ENCODE measurements around the gene CASK. TPM values are rescaled to one million over a fixed set of nuclear protein-coding genes. Genes with fewer than 3 reads are reported as not detected.
"Not testable (repeated sequence)": the region's sequence is repeated elsewhere in the genome, so short reads cannot be mapped to it uniquely, and the experiment has no call there.

Gene CASK
- polyA plus RNA-seq, 2 donors, result 5.2 to 7.7 TPM

DNA sequence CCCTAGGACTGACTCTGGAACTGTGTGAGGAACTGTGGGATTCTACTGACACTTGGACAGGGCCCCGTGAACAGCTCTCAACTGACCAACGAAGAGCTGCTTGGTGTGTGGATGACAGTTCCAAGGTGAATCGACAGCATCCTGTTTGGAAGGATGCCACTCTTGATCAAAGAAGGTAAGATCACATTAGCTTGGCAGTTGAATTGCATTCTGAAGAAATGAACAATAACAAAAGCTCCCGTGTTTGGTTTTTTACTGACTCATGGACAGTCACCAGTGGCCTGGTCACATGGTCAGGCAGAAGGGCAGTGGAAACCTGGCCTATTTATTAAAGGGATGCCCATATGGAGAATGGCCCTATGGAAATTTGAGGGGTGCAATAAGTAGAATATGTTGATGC is 267.7 kb downstream of the CASK start:
- H3K36me3 ChIP-seq (ENCODE audit: control insufficient read depth in 2 of 2, insufficient read depth in 2 of 2, low read length in 1 of 2), result no peaks in the 10 kb centered on the region
- H3K4me3 ChIP-seq (ENCODE audit: low read depth in 1 of 2, low read length in 2 of 2), result no peak overlapping the region
- no peak overlapping the region for H3K27ac ChIP-seq (ENCODE audit: low read depth in 2 of 2, low read length in 1 of 2)
- no peaks in the 10 kb centered on the region for H3K4me1 ChIP-seq (ENCODE audit: control insufficient read depth in 2 of 2, insufficient read depth in 2 of 2, low read length in 1 of 2)
- WGBS, 2 donors, result 72 to 74% methylated on average over 4 of the region's 4 CpGs
- no peaks in the 10 kb centered on the region for H3K9me3 ChIP-seq (ENCODE audit: control insufficient read depth in 2 of 2, insufficient read depth in 1 of 2, low read depth in 1 of 2, low read length in 1 of 2)
- no peaks in the 10 kb centered on the region for H3K27me3 ChIP-seq (ENCODE audit: control insufficient read depth in 1 of 2, insufficient read depth in 2 of 2, low read length in 2 of 2)

DNA sequence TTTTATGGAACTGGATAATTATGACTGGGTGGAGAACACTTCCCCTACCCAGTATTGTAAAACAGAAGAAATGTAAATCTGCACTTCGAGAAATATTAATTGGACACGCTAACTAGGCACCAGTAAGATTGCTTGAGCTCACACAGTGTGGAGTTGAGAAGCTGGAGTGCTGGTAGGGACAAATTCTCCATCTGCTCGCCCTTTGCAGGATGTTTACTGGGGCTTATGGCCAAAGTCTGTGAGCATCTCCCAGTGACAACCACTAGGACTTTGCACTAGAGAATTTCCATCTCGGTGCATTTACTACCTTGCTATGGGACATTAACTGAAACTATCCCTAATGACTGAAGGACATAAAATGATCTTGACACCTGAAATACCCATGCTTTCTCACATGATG is 268.3 kb downstream of the CASK start:
- Histone ChIP-seq H3K9me3 (ENCODE audit: control insufficient read depth in 2 of 2, insufficient read depth in 1 of 2, low read depth in 1 of 2, low read length in 1 of 2) (no peaks in the 10 kb centered on the region), H3K4me1 (ENCODE audit: control insufficient read depth in 2 of 2, insufficient read depth in 2 of 2, low read length in 1 of 2) (no peaks in the 10 kb centered on the region), H3K27ac (ENCODE audit: low read depth in 2 of 2, low read length in 1 of 2) (no peak overlapping the region), H3K36me3 (ENCODE audit: control insufficient read depth in 2 of 2, insufficient read depth in 2 of 2, low read length in 1 of 2) (no peaks in the 10 kb centered on the region), H3K27me3 (ENCODE audit: control insufficient read depth in 1 of 2, insufficient read depth in 2 of 2, low read length in 2 of 2) (no peaks in the 10 kb centered on the region), H3K4me3 (ENCODE audit: low read depth in 1 of 2, low read length in 2 of 2) (no peak overlapping the region)
- WGBS, 2 donors, result 79 to 87% methylated on average over 4 of the region's 4 CpGs

DNA sequence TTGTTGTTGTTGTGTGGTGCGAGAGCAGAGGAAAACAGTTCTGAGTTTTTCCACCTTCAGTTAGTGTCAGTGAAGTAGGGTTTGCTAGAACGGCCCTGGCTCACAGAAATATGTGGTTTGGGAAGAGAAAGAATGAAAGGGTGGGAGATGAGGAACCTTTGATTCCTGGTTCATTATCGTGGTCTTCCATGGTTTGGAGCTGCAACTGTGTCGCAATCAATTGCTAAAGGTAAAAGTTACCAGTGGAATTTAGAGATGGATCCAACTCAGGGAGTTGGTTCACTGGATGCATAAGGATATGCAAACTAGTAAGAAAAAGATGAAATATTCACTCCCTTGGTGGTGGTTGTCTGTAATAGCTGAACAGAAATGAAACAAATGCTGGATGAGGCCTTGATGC is 270.2 kb downstream of the CASK start:
- no peaks in the 10 kb centered on the region for H3K27me3 ChIP-seq (ENCODE audit: control insufficient read depth in 1 of 2, insufficient read depth in 2 of 2, low read length in 2 of 2)
- no peaks in the 10 kb centered on the region for H3K4me1 ChIP-seq (ENCODE audit: control insufficient read depth in 2 of 2, insufficient read depth in 2 of 2, low read length in 1 of 2)
- H3K9me3 ChIP-seq (ENCODE audit: control insufficient read depth in 2 of 2, insufficient read depth in 1 of 2, low read depth in 1 of 2, low read length in 1 of 2), result no peaks in the 10 kb centered on the region
- 87 to 98% methylated on average over 4 of the region's 4 CpGs for WGBS, 2 donors
- H3K27ac ChIP-seq (ENCODE audit: low read depth in 2 of 2, low read length in 1 of 2), result no peak overlapping the region
- H3K36me3 ChIP-seq (ENCODE audit: control insufficient read depth in 2 of 2, insufficient read depth in 2 of 2, low read length in 1 of 2), result no peaks in the 10 kb centered on the region
- H3K4me3 ChIP-seq (ENCODE audit: low read depth in 1 of 2, low read length in 2 of 2), result no peak overlapping the region

DNA sequence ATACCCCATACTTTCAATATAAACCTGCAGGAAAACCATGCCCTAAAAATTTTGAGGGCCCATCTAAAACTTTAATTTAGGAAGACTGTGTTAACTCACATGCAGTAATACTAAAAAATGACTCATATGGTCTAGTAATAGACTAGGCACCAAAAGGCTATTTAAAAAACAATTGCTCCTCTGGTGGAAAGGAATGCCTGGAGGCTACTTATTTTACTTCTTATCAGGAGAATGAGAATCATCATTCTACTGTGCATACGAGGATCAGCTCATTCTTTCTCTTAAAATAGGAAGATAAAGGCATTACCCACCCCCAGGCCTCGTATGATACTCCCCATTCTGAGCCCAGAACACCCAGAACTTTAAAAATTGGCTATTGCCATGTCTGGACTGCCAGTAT is 277.2 kb downstream of the CASK start:
- not testable (repeated sequence) for H3K9me3 ChIP-seq (ENCODE audit: control insufficient read depth in 2 of 2, insufficient read depth in 1 of 2, low read depth in 1 of 2, low read length in 1 of 2); H3K27me3 ChIP-seq (ENCODE audit: control insufficient read depth in 1 of 2, insufficient read depth in 2 of 2, low read length in 2 of 2); H3K4me3 ChIP-seq (ENCODE audit: low read depth in 1 of 2, low read length in 2 of 2); H3K4me1 ChIP-seq (ENCODE audit: control insufficient read depth in 2 of 2, insufficient read depth in 2 of 2, low read length in 1 of 2); H3K27ac ChIP-seq (ENCODE audit: low read depth in 2 of 2, low read length in 1 of 2); H3K36me3 ChIP-seq (ENCODE audit: control insufficient read depth in 2 of 2, insufficient read depth in 2 of 2, low read length in 1 of 2)
- WGBS, 2 donors, result 56 to 92% methylated on average over 2 of the region's 2 CpGs

DNA sequence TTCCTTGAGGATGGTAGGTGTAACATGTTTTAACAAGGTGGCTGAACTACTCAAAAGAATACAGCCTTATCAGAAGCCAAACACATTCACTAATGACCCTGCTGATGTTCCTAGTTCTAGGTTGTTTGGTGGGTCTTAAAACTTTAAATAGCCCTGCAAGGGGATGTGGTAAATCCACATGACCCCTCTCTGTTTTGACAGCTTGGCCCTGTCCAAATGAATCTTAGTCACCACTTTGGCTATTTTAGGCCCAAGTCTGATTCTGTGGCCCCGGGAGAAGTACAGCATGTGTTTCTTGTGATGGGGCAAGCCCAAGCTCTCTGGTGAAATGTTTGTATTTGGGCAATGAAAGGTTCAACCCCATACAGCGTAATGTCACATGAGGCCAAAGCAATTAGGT is 289.1 kb downstream of the CASK start:
- WGBS, 2 donors, result 18 to 58% methylated on average over 2 of the region's 2 CpGs
- H3K4me3 ChIP-seq (ENCODE audit: low read depth in 1 of 2, low read length in 2 of 2), result no peak overlapping the region
- no peaks in the 10 kb centered on the region for H3K36me3 ChIP-seq (ENCODE audit: control insufficient read depth in 2 of 2, insufficient read depth in 2 of 2, low read length in 1 of 2)
- H3K27me3 ChIP-seq (ENCODE audit: control insufficient read depth in 1 of 2, insufficient read depth in 2 of 2, low read length in 2 of 2), result no peaks in the 10 kb centered on the region
- no peaks in the 10 kb centered on the region for H3K4me1 ChIP-seq (ENCODE audit: control insufficient read depth in 2 of 2, insufficient read depth in 2 of 2, low read length in 1 of 2)
- H3K9me3 ChIP-seq (ENCODE audit: control insufficient read depth in 2 of 2, insufficient read depth in 1 of 2, low read depth in 1 of 2, low read length in 1 of 2), result no peaks in the 10 kb centered on the region
- H3K27ac ChIP-seq (ENCODE audit: low read depth in 2 of 2, low read length in 1 of 2), result no peak overlapping the region

DNA sequence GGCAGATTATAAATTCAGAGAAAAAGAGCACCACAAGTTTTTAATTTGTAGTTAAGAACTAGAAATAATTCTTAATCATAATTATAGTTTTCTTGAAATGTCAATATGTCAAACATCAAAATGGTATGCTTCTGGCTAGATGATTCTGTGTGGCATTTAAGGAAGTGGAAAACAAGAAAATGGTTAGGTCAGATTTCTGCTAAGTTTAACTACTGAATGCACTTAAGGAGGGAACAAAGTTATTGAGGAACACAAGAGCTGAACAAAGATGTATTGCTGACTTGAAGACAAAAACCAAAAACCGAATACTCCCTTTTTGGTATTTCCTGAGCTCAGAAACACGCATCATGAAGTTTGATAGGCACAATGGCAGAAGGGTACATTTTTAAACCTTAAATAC is 293.3 kb downstream of the CASK start:
- no peaks in the 10 kb centered on the region for H3K4me1 ChIP-seq (ENCODE audit: control insufficient read depth in 2 of 2, insufficient read depth in 2 of 2, low read length in 1 of 2)
- H3K27me3 ChIP-seq (ENCODE audit: control insufficient read depth in 1 of 2, insufficient read depth in 2 of 2, low read length in 2 of 2), result no peaks in the 10 kb centered on the region
- WGBS, 2 donors, result 81 to 82% methylated on average over 2 of the region's 2 CpGs

DNA sequence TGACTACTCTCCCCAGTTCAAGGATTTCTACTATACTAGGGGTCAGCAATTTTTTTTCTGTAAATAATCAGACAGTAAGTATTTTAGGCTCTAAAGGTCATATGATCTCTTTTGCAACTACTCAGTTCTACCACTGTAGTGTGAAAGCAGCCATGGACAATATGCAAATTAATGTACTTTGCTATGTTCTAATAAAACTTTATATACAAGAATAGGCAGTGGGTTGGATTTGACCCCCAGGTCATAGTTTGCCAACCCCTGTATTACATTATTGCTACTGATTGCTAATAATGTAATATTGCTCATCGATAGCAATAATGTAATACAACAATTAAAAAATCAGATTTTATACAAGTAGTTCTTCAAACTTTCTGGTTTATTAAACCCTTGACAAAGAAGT is 293.8 kb downstream of the CASK start:
- no peak overlapping the region for H3K27ac ChIP-seq (ENCODE audit: low read depth in 2 of 2, low read length in 1 of 2)
- no peaks in the 10 kb centered on the region for H3K27me3 ChIP-seq (ENCODE audit: control insufficient read depth in 1 of 2, insufficient read depth in 2 of 2, low read length in 2 of 2)
- H3K9me3 ChIP-seq (ENCODE audit: control insufficient read depth in 2 of 2, insufficient read depth in 1 of 2, low read depth in 1 of 2, low read length in 1 of 2), result no peaks in the 10 kb centered on the region
- no peak overlapping the region for H3K4me3 ChIP-seq (ENCODE audit: low read depth in 1 of 2, low read length in 2 of 2)
- no peaks in the 10 kb centered on the region for H3K36me3 ChIP-seq (ENCODE audit: control insufficient read depth in 2 of 2, insufficient read depth in 2 of 2, low read length in 1 of 2)
- H3K4me1 ChIP-seq (ENCODE audit: control insufficient read depth in 2 of 2, insufficient read depth in 2 of 2, low read length in 1 of 2), result no peaks in the 10 kb centered on the region
- WGBS, 2 donors, result 93 to 97% methylated on average over 1 of the region's 1 CpG

More for the DNA sequence above, 293.3 kb downstream of the CASK start:
- no peak overlapping the region for H3K27ac ChIP-seq (ENCODE audit: low read depth in 2 of 2, low read length in 1 of 2)
- no peak overlapping the region for H3K4me3 ChIP-seq (ENCODE audit: low read depth in 1 of 2, low read length in 2 of 2)
- no peaks in the 10 kb centered on the region for H3K36me3 ChIP-seq (ENCODE audit: control insufficient read depth in 2 of 2, insufficient read depth in 2 of 2, low read length in 1 of 2)
- no peaks in the 10 kb centered on the region for H3K9me3 ChIP-seq (ENCODE audit: control insufficient read depth in 2 of 2, insufficient read depth in 1 of 2, low read depth in 1 of 2, low read length in 1 of 2)

DNA sequence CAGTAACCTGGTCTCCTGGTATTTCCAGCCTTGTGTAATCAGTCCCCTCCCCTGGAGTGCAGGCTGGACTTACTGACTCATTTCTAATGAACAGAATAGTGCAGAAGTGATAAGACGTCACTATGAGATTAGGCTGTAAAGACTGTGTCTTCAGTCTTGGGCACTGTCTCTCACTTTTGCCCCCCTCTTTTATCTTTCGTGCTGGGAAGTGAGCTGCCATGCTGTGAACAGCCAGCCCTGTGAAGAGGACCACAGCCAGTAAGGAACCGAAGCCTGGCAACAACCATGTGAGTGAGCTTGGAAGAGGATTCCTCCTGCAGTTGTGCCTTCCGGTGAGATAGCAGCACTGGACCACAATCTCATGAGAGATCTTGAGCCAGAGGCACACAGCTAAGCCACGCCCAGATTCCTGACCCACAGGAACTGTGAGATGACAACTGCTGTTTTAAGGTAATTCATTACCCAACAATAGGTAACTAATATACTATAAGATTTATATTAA is 302.1 kb downstream of the CASK start:
- Histone ChIP-seq H3K27me3 (ENCODE audit: control insufficient read depth in 1 of 2, insufficient read depth in 2 of 2, low read length in 2 of 2) (peaks cover 0 to 3% of the 10 kb centered on the region in 2 donors), H3K4me3 (ENCODE audit: low read depth in 1 of 2, low read length in 2 of 2) (no peak overlapping the region), H3K27ac (ENCODE audit: low read depth in 2 of 2, low read length in 1 of 2) (no peak overlapping the region), H3K36me3 (ENCODE audit: control insufficient read depth in 2 of 2, insufficient read depth in 2 of 2, low read length in 1 of 2) (no peaks in the 10 kb centered on the region), H3K4me1 (ENCODE audit: control insufficient read depth in 2 of 2, insufficient read depth in 2 of 2, low read length in 1 of 2) (peaks cover 0 to 2% of the 10 kb centered on the region in 2 donors), H3K9me3 (ENCODE audit: control insufficient read depth in 2 of 2, insufficient read depth in 1 of 2, low read depth in 1 of 2, low read length in 1 of 2) (no peaks in the 10 kb centered on the region)
- 63 to 76% methylated on average over 5 of the region's 5 CpGs for WGBS, 2 donors

DNA sequence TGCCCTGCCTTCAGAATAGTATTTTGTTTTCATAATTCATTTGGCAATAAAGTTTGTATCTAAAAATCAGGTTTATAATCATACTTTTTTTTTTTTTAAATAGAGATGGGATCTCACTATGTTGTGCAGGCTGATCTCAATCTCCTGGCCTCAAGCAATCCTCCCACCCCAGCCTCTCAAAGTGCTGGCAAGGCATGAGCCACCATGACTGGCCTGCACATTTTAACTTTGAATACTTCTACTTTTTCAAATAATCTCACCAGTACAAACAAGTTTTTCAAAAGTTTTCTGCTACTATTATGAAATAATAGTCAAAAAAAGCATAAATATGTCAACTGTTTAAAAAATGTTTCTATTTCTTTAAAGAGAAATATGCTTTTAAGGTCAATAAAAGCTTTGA is 304.1 kb downstream of the CASK start:
- peaks cover 0 to 2% of the 10 kb centered on the region in 2 donors for H3K4me1 ChIP-seq (ENCODE audit: control insufficient read depth in 2 of 2, insufficient read depth in 2 of 2, low read length in 1 of 2)
- no peak overlapping the region for H3K27ac ChIP-seq (ENCODE audit: low read depth in 2 of 2, low read length in 1 of 2)
- no peak overlapping the region for H3K4me3 ChIP-seq (ENCODE audit: low read depth in 1 of 2, low read length in 2 of 2)
- no peaks in the 10 kb centered on the region for H3K9me3 ChIP-seq (ENCODE audit: control insufficient read depth in 2 of 2, insufficient read depth in 1 of 2, low read depth in 1 of 2, low read length in 1 of 2)
- peaks cover 0 to 3% of the 10 kb centered on the region in 2 donors for H3K27me3 ChIP-seq (ENCODE audit: control insufficient read depth in 1 of 2, insufficient read depth in 2 of 2, low read length in 2 of 2)
- H3K36me3 ChIP-seq (ENCODE audit: control insufficient read depth in 2 of 2, insufficient read depth in 2 of 2, low read length in 1 of 2), result no peaks in the 10 kb centered on the region

DNA sequence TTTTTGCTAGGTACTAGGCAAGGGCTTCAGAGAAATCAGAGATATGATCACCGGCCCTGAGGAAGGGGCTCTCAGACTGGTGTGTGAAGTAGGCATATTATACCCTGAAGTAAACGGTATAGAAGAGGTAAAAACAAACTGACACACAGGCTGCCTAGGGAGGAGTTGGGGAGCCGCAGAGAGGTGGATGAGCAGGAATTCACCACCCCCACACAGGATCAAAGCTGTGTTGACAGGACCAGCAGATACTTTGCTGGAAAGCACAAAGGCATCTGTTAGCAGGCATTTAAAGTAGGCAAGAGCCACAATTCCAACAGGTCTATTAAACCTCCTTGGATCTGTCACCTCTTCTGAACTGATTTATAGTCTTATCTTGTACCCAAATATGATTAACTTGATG is 306.4 kb downstream of the CASK start:
- Histone ChIP-seq H3K4me3 (ENCODE audit: low read depth in 1 of 2, low read length in 2 of 2) (no peak overlapping the region), H3K27ac (ENCODE audit: low read depth in 2 of 2, low read length in 1 of 2) (no peak overlapping the region), H3K27me3 (ENCODE audit: control insufficient read depth in 1 of 2, insufficient read depth in 2 of 2, low read length in 2 of 2) (peaks cover 0 to 3% of the 10 kb centered on the region in 2 donors), H3K36me3 (ENCODE audit: control insufficient read depth in 2 of 2, insufficient read depth in 2 of 2, low read length in 1 of 2) (no peaks in the 10 kb centered on the region), H3K4me1 (ENCODE audit: control insufficient read depth in 2 of 2, insufficient read depth in 2 of 2, low read length in 1 of 2) (peaks cover 0 to 2% of the 10 kb centered on the region in 2 donors), H3K9me3 (ENCODE audit: control insufficient read depth in 2 of 2, insufficient read depth in 1 of 2, low read depth in 1 of 2, low read length in 1 of 2) (no peaks in the 10 kb centered on the region)
- 78 to 95% methylated on average over 3 of the region's 3 CpGs for WGBS, 2 donors

Measured in esophagus (tissue), 2 donors.